DND-41 (cell line): ENCODE data around the gene GOLGA7B.

ENCODE experiments used
- EZH2 ChIP-seq: IDR thresholded peaks from 3 replicates; pipeline ENCODE4 v1.6.1; 2012; ENCODE audit warnings: borderline replicate concordance, low read depth, mild to moderate bottlenecking, moderate library complexity, low read length, inconsistent platforms; ENCODE audit not compliant: severe bottlenecking
- TF ChIP-seq, protein P1 (sequence below): IDR thresholded peaks from 2 replicates; pipeline ENCODE4 v1.5.1; 2012; ENCODE audit warnings: borderline replicate concordance, low read length, moderate library complexity, mild to moderate bottlenecking; ENCODE audit not compliant: poor library complexity, severe bottlenecking; ENCODE audit errors: extremely low read depth

DNA sequence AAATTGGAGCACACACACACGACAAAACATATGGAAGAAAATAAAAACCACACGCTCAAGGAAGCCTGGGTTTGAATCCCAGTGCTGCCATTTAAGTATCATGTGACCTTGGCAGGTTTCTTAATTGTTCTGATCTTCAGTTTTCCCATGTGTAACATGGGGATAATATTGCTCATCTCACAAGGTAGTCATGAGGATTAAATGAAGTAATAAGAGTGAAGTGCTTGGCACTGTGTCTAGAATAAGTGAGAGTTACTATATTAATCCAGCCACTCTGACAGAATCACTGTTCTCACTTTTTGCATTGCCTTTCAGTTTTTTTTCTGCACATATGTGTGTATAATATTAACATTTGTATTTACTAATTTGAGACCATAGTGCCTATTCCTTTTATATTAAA, 43.3 kb downstream of the GOLGA7B start:
- TF ChIP-seq EZH2, result no peak
- TF ChIP-seq, protein P1, sequence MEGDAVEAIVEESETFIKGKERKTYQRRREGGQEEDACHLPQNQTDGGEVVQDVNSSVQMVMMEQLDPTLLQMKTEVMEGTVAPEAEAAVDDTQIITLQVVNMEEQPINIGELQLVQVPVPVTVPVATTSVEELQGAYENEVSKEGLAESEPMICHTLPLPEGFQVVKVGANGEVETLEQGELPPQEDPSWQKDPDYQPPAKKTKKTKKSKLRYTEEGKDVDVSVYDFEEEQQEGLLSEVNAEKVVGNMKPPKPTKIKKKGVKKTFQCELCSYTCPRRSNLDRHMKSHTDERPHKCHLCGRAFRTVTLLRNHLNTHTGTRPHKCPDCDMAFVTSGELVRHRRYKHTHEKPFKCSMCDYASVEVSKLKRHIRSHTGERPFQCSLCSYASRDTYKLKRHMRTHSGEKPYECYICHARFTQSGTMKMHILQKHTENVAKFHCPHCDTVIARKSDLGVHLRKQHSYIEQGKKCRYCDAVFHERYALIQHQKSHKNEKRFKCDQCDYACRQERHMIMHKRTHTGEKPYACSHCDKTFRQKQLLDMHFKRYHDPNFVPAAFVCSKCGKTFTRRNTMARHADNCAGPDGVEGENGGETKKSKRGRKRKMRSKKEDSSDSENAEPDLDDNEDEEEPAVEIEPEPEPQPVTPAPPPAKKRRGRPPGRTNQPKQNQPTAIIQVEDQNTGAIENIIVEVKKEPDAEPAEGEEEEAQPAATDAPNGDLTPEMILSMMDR, result no peak
